ENCODE data around the gene MED17.

DNA sequence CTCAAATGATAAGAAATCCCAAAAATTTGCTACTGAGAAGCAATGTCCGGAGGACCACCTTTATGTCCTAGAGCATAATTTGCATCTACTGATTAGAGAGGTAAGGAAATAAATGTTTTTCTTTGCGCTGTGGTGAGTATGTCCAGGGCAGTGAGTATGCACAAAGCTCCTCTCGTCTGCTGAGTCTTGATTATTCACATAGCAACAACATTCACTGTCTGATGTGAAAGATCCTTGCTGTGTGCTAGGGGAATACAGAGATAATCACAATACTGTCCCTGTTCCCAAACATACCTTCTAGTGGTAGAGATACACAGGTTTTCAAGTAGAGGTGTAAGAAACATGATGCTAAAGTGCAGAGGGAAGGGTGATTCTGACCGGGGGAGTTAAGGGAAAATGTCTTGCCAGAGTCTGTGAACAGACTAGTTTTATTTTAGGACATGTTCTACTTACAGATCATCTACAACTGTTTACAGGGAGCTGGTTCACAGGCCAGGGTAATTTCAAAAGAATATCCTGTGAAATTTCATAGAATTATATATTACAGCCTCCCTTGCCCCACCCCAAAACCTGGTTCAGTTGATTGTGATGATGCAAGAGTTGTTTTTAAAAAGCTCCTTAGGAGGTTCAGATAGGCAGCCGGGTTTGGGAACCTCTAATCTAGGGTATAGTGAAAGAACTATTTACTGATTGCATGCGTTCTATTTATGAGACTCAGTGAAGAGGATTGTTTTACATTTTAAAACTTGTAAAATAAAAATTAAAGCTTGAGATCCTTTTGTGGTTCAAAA lies 12.6 kb downstream of the MED17 start:
- TF ChIP-seq CTCF (conservative IDR thresholded peaks at IDR 0.05; ENCODE audit: low read length) (no peak), EZH2phosphoT487 (IDR thresholded peaks at IDR 0.05; ENCODE audit: borderline replicate concordance, low read depth, low read length) (no peak)
